HG02678 (cell line): ENCODE results near the gene PHTF1.

Experiments
- ATAC-seq: cut with Tn5 transposase; IDR thresholded peaks from one replicate; pipeline ENCODE4 v1.9.1; 2021; ENCODE audit warnings: mild to moderate bottlenecking, moderate library complexity; ENCODE audit not compliant: unreplicated experiment

The PHTF1 gene

DNA sequence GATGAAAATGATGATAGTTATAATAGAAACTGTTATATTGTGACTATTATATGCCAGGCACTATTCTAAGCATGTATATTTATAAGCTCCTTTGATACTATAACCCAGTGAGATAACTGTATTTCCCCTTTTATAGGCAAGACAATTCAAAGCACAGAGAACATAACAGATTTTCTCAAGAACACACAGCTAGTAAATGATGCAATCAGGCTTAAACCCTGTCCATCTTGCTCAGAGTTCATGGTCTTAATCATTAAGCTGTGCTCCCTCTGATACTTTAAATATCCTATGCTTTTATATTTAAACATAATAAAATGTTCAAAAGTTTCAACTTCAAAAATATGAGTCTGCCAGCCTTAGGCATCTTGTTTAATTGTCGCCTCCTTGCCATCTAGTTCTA lies 88.6 kb downstream of the PHTF1 start:
- ATAC-seq = no peak

DNA sequence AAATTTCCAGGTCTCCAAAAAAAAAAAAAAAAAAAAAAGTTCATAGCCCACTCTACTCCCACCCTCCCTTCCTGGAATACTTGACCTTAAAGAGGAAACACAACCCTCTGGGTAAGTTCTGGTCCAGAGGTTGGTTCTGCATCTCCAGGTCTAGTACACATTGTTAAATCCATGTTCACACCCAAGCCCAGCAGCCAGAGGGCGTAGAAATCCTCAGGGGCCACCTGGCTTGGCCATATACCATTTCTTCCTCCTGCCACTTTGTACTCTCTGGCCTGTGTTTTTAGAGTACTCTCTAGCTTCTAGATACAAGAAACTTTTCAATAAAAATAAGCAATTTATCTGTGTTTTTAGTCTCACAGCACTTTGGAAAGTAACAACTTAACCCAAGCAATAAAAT lies 89.3 kb downstream of the PHTF1 start:
- ATAC-seq = no peak

DNA sequence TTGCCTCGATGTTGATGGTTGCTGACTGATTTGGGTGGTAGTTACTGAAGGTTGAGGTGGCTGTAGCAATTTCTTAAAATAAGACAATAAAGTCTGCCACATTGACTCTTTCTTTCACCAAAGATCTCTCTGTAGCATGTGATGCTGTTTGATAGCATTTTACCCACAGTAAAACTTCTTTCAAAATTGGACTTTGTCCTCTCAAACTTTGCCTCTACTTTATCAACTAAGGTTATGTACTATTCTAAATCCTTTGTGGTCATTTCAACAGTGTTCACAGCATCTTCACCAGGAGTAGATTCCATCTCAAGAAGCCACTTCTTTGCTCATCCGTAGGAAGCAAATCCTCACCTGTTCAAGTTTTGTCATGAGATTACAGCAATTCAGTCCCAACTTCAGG lies 93.2 kb downstream of the PHTF1 start:
- ATAC-seq = no peak

- no peak for ATAC-seq
Measured at GRCh38 chr1:113665071-113665470, 94.2 kb downstream of the PHTF1 start.

GRCh38 chr1:113663165-113663951 lies 95.9 kb downstream of the PHTF1 start:
- no peak for ATAC-seq

DNA sequence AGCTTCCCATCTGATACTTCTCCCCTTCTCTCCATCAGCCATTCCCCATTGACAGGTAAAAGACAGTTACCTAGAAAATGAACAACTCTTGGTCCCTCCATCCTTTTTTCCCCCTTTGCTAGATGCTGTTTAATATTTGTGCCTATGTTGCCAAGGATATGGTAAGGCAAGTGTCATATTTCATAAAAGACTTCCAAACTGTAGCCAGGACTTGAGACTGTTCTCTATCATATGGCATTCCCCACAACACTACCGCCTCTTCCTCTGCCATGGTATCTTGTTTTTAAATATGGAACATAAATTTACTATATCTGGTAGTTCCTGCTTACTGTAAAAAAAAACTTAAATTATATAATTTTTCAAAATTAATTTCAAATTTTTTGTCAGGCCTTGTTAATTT lies 97.2 kb downstream of the PHTF1 start:
- ATAC-seq = no peak

DNA sequence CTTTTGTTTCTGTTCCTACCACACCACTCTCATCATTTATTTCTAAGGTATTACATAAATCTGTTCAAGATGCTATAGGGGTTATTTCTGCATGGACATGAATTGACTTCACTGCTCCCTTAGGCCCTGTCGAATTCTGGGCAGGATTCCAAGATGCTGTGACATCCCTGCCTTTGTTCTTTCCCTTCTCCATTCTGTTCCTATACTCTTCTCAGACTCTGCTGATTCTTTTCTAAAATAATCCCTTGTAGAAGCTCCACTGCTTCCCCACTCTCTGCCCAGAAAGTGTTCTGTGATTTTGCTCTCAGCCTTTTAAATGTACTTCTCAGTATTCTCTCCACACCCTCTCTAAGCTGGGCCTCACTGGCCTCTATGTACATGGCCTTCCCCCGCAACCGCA lies 99.2 kb downstream of the PHTF1 start:
- ATAC-seq = no peak

DNA sequence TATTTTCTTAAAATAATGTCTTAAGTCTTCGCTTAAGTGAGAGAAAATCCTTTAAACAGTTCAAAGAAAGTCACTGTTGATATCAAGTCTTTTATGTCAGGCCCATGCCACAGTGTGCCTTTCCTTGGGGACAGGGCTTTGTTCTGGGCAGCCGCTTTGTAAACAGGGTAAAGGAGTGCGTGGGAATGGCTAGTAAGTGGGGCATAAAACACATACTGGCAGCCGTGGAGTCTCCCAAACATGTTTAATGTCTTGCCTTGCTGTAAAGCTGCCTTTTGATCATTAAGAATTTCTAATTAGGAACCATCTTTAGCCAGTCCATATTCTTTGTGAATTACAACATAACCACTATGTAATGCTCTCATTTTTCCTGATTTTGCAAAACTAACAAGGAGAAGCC lies 99.7 kb downstream of the PHTF1 start:
- no peak for ATAC-seq

GRCh38 chr1:113659035-113659434 lies 100.3 kb downstream of the PHTF1 start:
- ATAC-seq = no peak

DNA sequence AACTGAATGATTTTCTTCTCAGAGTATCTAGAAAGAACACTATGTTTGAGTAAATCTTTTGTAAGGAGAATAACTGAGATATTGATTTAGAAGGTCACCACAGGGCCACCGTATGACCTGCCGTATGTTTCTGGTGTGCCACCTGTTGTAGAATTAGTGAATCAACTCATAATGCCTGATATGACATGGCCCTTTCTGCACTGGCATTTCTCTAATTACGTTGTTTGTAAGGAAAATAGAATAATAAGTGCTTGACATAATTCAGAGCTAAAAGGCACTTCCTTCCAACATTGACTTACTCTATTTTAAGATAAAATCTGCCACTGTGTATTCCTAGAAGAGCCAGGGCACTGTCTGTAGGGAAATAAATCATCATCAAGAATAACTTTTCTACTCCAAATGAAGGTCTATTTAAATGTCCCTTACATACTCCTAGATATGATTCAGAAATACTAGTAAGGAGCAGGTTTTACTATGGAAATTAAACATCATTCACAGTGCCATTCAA lies 101.7 kb downstream of the PHTF1 start:
- no peak for ATAC-seq

GRCh38 chr1:113657126-113657525 lies 102.2 kb downstream of the PHTF1 start:
- ATAC-seq = no peak

DNA sequence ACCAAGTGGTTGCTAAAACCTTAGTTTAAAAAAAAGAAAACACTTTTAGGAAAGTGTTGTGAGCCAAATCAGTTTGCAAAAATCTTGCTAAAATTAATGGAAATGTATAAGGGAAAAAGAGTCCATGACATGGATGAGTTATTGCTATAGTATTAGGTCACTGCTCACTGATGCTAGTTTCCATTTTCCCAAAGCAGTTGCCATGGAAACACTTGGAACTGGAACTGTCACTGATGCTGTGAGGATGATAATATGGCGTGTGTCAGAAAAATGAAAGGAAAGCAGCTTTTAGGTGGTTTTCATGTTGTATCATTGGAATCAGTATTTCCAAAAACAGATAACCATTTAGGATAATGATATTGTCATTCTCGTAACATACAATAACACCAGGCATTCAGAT lies 104.4 kb downstream of the PHTF1 start:
- no peak for ATAC-seq

- no peak for ATAC-seq
Measured at GRCh38 chr1:113653741-113654140, 105.5 kb downstream of the PHTF1 start.

DNA sequence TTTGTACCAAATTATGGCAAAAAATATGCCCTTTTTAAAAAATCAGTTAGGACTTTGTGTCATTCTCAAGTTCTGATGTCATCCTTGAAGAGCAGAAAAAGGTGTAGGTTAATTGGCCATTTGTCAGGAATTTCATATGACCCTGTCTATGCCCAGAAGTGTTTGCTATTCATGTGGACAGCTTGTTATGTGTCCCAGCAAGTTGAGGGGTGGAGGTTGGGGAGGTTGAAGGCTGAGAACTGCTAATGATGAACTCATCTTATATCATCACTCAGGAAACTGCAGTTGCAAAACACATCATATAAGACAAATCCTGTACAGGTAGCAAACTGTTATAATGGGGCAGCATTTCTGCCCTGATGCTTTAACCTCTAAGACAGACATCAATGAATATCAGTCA lies 106.5 kb downstream of the PHTF1 start:
- no peak for ATAC-seq

DNA sequence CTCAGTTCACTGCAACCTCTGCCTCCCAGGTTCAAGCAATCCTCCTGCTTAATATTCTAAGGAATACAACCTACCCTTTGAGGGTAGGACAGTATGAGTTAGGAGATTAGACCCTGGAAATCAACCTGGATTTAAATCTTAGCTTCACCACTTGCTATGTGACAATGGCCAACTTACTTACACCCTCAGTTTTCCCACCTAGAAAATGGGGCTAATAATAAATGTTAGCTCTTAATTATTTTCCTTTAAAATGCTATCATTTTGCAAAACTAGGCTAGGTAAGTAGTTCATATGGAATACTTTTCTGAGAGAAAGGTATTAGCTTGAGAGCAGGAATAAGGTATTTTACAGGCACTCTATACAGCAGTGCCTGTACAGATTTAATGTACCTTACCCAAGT lies 110.8 kb downstream of the PHTF1 start:
- no peak for ATAC-seq

GRCh38 chr1:113647164-113647563 lies 112.1 kb downstream of the PHTF1 start:
- no peak for ATAC-seq
